ENCODE results near the gene SCGN. TPM values are rescaled to one million over a fixed set of nuclear protein-coding genes. Genes with fewer than 3 reads are reported as not detected.

The SCGN gene
- total RNA-seq, 1 experiment from 2014 or later, result not detected

GRCh38 chr6:25731721-25732120 is 79.7 kb downstream of the SCGN start:
- Mint-ChIP-seq H3K27me3 (ENCODE audit: insufficient read depth, unreplicated experiment) (peaks cover 50% of the 10 kb centered on the region), H3K4me1 (ENCODE audit: insufficient read depth, unreplicated experiment) (no peaks in the 10 kb centered on the region), H3K9me3 (ENCODE audit: unreplicated experiment) (no peaks in the 10 kb centered on the region), H3K36me3 (ENCODE audit: insufficient read depth, unreplicated experiment) (no peaks in the 10 kb centered on the region), H3K4me3 (ENCODE audit: unreplicated experiment) (no peak overlapping the region), H3K27ac (ENCODE audit: low read depth, unreplicated experiment) (no peak overlapping the region)
- intact Hi-C loops (cut with micrococcal nuclease), result no loop called here
- CTCF ChIA-PET, result interaction anchor here (4.3 kb wide), 1 partner anchor 12 kb away, joined by 47 read pairs; no protein-coding TSS in a partner anchor
- POLR2A ChIA-PET, result no interaction called here
- TF ChIP-seq CTCF (IDR thresholded peaks at IDR 0.05; ENCODE audit: unreplicated experiment), result no peak
- DNase-seq (ENCODE audit: unreplicated experiment), result no peak
- no TSS peak for BruUV-seq (replicated peaks)

- H3K9me3 Mint-ChIP-seq (ENCODE audit: unreplicated experiment), result no peaks in the 10 kb centered on the region
- peaks cover 50% of the 10 kb centered on the region for H3K27me3 Mint-ChIP-seq (ENCODE audit: insufficient read depth, unreplicated experiment)
- ChIA-PET POLR2A (no interaction called here), CTCF (interaction anchor here (0.7 to 4.3 kb wide), 3 partner anchors 13 to 14 kb away, joined by 3 to 47 read pairs (median 6); no protein-coding TSS in a partner anchor)
- no peak for TF ChIP-seq CTCF (IDR thresholded peaks at IDR 0.05; ENCODE audit: unreplicated experiment)
- no peak overlapping the region for H3K27ac Mint-ChIP-seq (ENCODE audit: low read depth, unreplicated experiment)
- H3K4me1 Mint-ChIP-seq (ENCODE audit: insufficient read depth, unreplicated experiment), result no peaks in the 10 kb centered on the region
- no peak for DNase-seq (ENCODE audit: unreplicated experiment)
- no TSS peak for BruUV-seq (replicated peaks)
- intact Hi-C loops (cut with micrococcal nuclease), result no loop called here
- no peak overlapping the region for H3K4me3 Mint-ChIP-seq (ENCODE audit: unreplicated experiment)
- no peaks in the 10 kb centered on the region for H3K36me3 Mint-ChIP-seq (ENCODE audit: insufficient read depth, unreplicated experiment)
Measured at GRCh38 chr6:25732468-25733198, 80.6 kb downstream of the SCGN start.

GRCh38 chr6:25735261-25735660 is 83.2 kb downstream of the SCGN start:
- Mint-ChIP-seq H3K4me3 (ENCODE audit: unreplicated experiment) (no peak overlapping the region), H3K9me3 (ENCODE audit: unreplicated experiment) (no peaks in the 10 kb centered on the region), H3K36me3 (ENCODE audit: insufficient read depth, unreplicated experiment) (no peaks in the 10 kb centered on the region), H3K4me1 (ENCODE audit: insufficient read depth, unreplicated experiment) (no peaks in the 10 kb centered on the region), H3K27me3 (ENCODE audit: insufficient read depth, unreplicated experiment) (peaks cover 45% of the 10 kb centered on the region), H3K27ac (ENCODE audit: low read depth, unreplicated experiment) (no peak overlapping the region)
- BruUV-seq (replicated peaks), result no TSS peak
- intact Hi-C loops (cut with micrococcal nuclease), result no loop called here
- ChIA-PET POLR2A (no interaction called here), CTCF (interaction anchor here (0.6 to 1.3 kb wide), 2 partner anchors 15 to 19 kb away, joined by 3 read pairs; no protein-coding TSS in a partner anchor)
- no peak for TF ChIP-seq CTCF (IDR thresholded peaks at IDR 0.05; ENCODE audit: unreplicated experiment)
- DNase-seq (ENCODE audit: unreplicated experiment), result no peak

- CTCF ChIA-PET, result interaction anchor here (0.7 kb wide), 1 partner anchor 254 kb away, joined by 3 read pairs; no protein-coding TSS in a partner anchor
- intact Hi-C loops (cut with micrococcal nuclease), result no loop called here
- no peak for TF ChIP-seq CTCF (IDR thresholded peaks at IDR 0.05; ENCODE audit: unreplicated experiment)
- Mint-ChIP-seq H3K36me3 (ENCODE audit: insufficient read depth, unreplicated experiment) (no peaks in the 10 kb centered on the region), H3K27me3 (ENCODE audit: insufficient read depth, unreplicated experiment) (no peaks in the 10 kb centered on the region), H3K27ac (ENCODE audit: low read depth, unreplicated experiment) (no peak overlapping the region), H3K4me1 (ENCODE audit: insufficient read depth, unreplicated experiment) (no peaks in the 10 kb centered on the region), H3K4me3 (ENCODE audit: unreplicated experiment) (no peak overlapping the region), H3K9me3 (ENCODE audit: unreplicated experiment) (no peaks in the 10 kb centered on the region)
- DNase-seq (ENCODE audit: unreplicated experiment), result no peak
- POLR2A ChIA-PET, result no interaction called here
- BruUV-seq (replicated peaks), result no TSS peak
Measured at GRCh38 chr6:25743868-25744267, 91.9 kb downstream of the SCGN start.

All from MCF 10A (cell line).